Heart left ventricle (tissue), 16 donors: ENCODE measurements around the gene C1QTNF12. TPM values are rescaled to one million over a fixed set of nuclear protein-coding genes. Genes with fewer than 3 reads are reported as not detected.
A peak's percentile ranks its signal among the peaks of the same experiment; 100 is the strongest.

Experiments
- ATAC-seq, 4 donors: fragments of 200-7000 bp; cut with Tn5 transposase; one replicate each; pipeline ENCODE4 v1.9.1; 2020 to 2022; ENCODE audit warnings: moderate library complexity in 4 of 4, mild to moderate bottlenecking in 3 of 4, moderate number of reproducible peaks in 1 of 4
- DNase-seq, 5 donors: peaks; one replicate each; pipeline ENCODE4 v3.0.0-alpha.2; 2020
- H3K27ac ChIP-seq, 12 donors: fragments of 200-600 bp; sonication (generic) in 4 of 12; one replicate each; pipeline versions ENCODE4 v1.5.0 to v1.8.0; 2016 to 2022; ENCODE audit warnings: mild to moderate bottlenecking in 2 of 12
- H3K27me3 ChIP-seq, 9 donors: fragments of 200-600 bp; sonication (generic) in 2 of 9; one replicate each; pipeline versions ENCODE4 v1.5.1 to v1.8.0; 2016 to 2022; ENCODE audit warnings: mild to moderate bottlenecking in 3 of 9
- H3K36me3 ChIP-seq, 9 donors: fragments of 200-600 bp; sonication (generic) in 2 of 9; one replicate each; pipeline versions ENCODE4 v1.5.0 to v1.8.0; 2018 to 2022; ENCODE audit warnings: mild to moderate bottlenecking in 2 of 9
- H3K4me1 ChIP-seq, 12 donors: fragments of 200-600 bp; sonication (generic) in 4 of 12; one replicate each; pipeline versions ENCODE4 v1.5.0 to v1.8.0; 2016 to 2022; ENCODE audit warnings: mild to moderate bottlenecking in 3 of 12
- H3K4me3 ChIP-seq, 12 donors: fragments of 200-600 bp; sonication (generic) in 4 of 12; one replicate each; pipeline versions ENCODE4 v1.5.0 to v1.8.0; 2017 to 2022; ENCODE audit warnings: mild to moderate bottlenecking in 9 of 12, moderate library complexity in 4 of 12
- H3K9me3 ChIP-seq, 12 donors: fragments of 200-600 bp; sonication (generic) in 4 of 12; one replicate each; pipeline versions ENCODE4 v1.5.0 to v1.8.0; 2016 to 2022; ENCODE audit warnings: mild to moderate bottlenecking in 1 of 12
- POLR2A ChIP-seq, 2 donors: fragments of 450-650 bp; IDR thresholded peaks; one replicate each; pipeline ENCODE4 v1.6.1; 2017; ENCODE audit warnings: antibody characterized with exemption in 2 of 2, mild to moderate bottlenecking in 2 of 2, moderate library complexity in 2 of 2
- WGBS, 4 donors: extraction: QIAGEN DNeasy Blood & Tissue Kit in 2 of 4; methylation state at CpG; one replicate each; pipeline versions ENCODE4 v1.1.5 to v1.1.7; 2013 to 2018; 5-methylcytosine and 5-hydroxymethylcytosine counted together
- intact Hi-C, 10 donors: fragments of 100-400 bp; cut with DNase I; formaldehyde crosslinking; loops; one replicate each; pipeline versions ENCODE4 v1.11.1 to v1.14.2; 2022
- polyA plus RNA-seq, 2 donors: library from polyadenylated mRNA; stranded (reverse); fragments of 200-250 nt; gene quantifications; one replicate each; pipeline ENCODE4 v1.2.3, GENCODE V29; 2013
- total RNA-seq, 9 donors: library from RNA; depleted of rRNA in 2 of 9; stranded (reverse); fragments of >200 nt in 2 of 9; fragmentation: NEBNext Ultra II Directional in 3 of 9; extraction: Animal tissue kit (Norgen Biotek cat#: 25700) in 3 of 9; gene quantifications; one replicate each; pipeline versions ENCODE4 v1.1.0 to v1.2.4, GENCODE V29; 2016 to 2023
- TF ChIP-seq, protein P1 (sequence below), 12 donors: fragments of 200-600 bp; sonication (generic) in 4 of 12; IDR thresholded peaks; one replicate each; pipeline versions ENCODE4 v1.5.0 to v1.8.0; 2018 to 2022; ENCODE audit warnings: antibody characterized with exemption in 12 of 12, mild to moderate bottlenecking in 5 of 12
- donor health status: ischemic (EF 13 %, LVEDD 7.1; RV severe dilation, severe dysfunction).
- donor health status: healthy with polysubstance abuse.
- donor health status: DM: no; HTN: yes; CAD: no.
- donor health status: DM: no; HTN: no; CAD: no.
- donor health status: ischemic (EF 25% LVEDD 6.9; RV normal size, moderate dysfunction).
- donor health status: ischemic (EF 25% LVEDD 5.7; RV mildly dilated, moderate dysfunction).
- donor health status: healthy.
- donor health status: DM: yes; HTN: yes; CAD: no.
- donor health status: ischemic (EF 35%, LVEDD 5.7; RV mildly dilated, moderate dysfunction).
- donor health status: nonischemic (EF 11% LVEDD 7.7; RV severe dilation, severe dysfunction).
- donor health status: DM: yes; HTN: yes; CAD: no.
- donor health status: PGD.
- donor health status: ischemic (EF 29% LVEDD 5.4; RV normal size, mild dysfunction).
- donor health status: nonischemic (EF 23%, LVEDD 6.1; RV moderate dilation, normal function).

C1QTNF12 gene
- total and polyA plus RNA-seq, 11 donors = 0.72 to 3.5 (median 0.85) TPM; not detected in 2

- intact Hi-C loops = no loop called here
- Histone ChIP-seq H3K4me1 (peaks cover 0 to 28% (median 14%) of the 10 kb centered on the region in 12 donors), H3K36me3 (peaks cover 0 to 80% (median 68%) of the 10 kb centered on the region in 9 donors), H3K9me3 (no peaks in the 10 kb centered on the region), H3K27ac (no peak overlapping the region), H3K4me3 (no peak overlapping the region), H3K27me3 (no peaks in the 10 kb centered on the region)
- ATAC-seq (no peak), DNase-seq (peak in 1 of 5 donors; percentile 40)
- WGBS, 4 donors = 92 to 95% (median 94%) methylated on average over 17 of the region's 17 CpGs
- no peak for TF ChIP-seq POLR2A (IDR thresholded peaks at IDR 0.05)
- TF ChIP-seq, protein P1, sequence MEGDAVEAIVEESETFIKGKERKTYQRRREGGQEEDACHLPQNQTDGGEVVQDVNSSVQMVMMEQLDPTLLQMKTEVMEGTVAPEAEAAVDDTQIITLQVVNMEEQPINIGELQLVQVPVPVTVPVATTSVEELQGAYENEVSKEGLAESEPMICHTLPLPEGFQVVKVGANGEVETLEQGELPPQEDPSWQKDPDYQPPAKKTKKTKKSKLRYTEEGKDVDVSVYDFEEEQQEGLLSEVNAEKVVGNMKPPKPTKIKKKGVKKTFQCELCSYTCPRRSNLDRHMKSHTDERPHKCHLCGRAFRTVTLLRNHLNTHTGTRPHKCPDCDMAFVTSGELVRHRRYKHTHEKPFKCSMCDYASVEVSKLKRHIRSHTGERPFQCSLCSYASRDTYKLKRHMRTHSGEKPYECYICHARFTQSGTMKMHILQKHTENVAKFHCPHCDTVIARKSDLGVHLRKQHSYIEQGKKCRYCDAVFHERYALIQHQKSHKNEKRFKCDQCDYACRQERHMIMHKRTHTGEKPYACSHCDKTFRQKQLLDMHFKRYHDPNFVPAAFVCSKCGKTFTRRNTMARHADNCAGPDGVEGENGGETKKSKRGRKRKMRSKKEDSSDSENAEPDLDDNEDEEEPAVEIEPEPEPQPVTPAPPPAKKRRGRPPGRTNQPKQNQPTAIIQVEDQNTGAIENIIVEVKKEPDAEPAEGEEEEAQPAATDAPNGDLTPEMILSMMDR (IDR thresholded peaks at IDR 0.05) = no peak
These were observed 15.5 kb upstream of the C1QTNF12 start for GRCh38 chr1:1262071-1262470.

DNA sequence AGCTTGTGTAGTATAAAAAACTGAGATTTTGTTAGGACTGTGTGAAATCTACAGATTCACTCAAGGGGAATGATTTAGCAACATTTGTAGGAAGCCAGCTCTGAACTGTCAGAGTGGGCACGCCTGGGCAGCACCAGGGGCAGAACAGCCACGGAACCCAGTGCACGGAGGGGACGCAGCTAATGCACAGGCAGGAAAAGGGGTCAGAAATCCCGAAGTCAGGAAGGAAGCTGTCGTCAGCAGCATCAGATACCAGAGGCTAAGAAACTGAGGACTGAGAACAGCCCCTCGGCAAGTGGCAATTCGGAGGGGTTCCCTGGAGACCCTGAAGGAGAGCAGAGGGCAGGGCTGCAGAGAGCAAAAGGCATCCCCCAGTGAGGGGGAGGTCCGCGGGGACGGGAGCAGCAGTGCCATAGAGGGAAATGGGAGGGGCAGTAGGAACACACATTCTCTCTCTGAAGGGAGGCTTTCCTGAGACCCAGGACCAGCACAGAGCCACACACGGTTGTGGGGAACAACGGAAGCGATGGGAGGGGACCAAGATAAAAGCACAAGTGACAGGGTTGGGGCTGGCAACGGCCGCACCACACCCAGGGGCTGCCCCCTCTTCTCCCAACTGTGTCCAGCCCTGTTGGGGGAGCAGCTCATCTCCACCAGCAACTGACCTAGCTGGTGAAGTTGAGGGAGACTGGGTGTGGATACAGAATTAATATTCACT, 14.5 kb upstream of the C1QTNF12 start:
- WGBS, 4 donors = 53 to 58% (median 55%) methylated on average over 16 of the region's 16 CpGs
- H3K9me3 ChIP-seq = no peaks in the 10 kb centered on the region
- no peak overlapping the region for H3K4me3 ChIP-seq
- TF ChIP-seq, protein P1 (IDR thresholded peaks at IDR 0.05) = no peak
- no peak for TF ChIP-seq POLR2A (IDR thresholded peaks at IDR 0.05)
- peaks cover 0 to 80% (median 69%) of the 10 kb centered on the region in 9 donors for H3K36me3 ChIP-seq
- DNase-seq = peak in 1 of 5 donors; percentile 52
- peaks cover 0 to 28% (median 14%) of the 10 kb centered on the region in 12 donors for H3K4me1 ChIP-seq
- intact Hi-C loops = no loop called here
- ATAC-seq = peak in 3 of 4 donors; percentile 10 to 56 (median 17)
- H3K27me3 ChIP-seq = no peaks in the 10 kb centered on the region
- H3K27ac ChIP-seq = peak overlapping the region in 3 of 12 donors; percentile 12 to 42 (median 39)

DNA sequence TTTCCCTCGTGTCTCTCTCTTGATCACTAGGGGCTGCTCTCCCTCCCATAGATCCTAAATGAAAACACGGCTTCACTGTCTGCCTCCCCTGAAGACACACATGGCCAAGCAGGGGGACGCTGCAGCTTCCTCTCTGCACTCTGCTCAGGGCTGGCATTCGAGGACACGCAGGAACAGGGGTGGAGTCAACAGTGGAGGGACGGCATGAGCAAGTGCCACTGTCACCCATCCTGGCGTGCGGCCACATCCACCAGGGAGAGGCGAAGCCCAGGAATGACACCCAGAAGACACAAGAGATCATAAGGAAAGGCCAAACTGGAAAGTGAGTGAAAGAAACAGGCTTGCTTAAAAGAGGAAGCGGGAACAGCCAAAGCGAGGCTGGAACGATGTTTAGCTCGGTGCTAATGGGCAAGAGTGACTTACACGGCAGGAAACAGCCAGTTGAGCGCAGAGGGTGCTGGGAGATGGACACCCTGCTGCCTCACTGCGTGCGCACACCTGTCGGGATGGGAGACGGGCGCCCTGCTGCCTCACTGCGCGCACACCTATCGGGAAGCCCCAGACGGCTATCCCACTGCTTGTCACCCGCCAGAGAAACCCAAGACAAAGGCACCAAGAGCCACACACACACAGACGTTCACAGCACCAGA, 13.6 kb upstream of the C1QTNF12 start:
- H3K4me1 ChIP-seq = peaks cover 0 to 28% (median 14%) of the 10 kb centered on the region in 12 donors
- intact Hi-C loops = no loop called here
- WGBS, 4 donors = 73 to 79% (median 77%) methylated on average over 26 of the region's 26 CpGs
- peak overlapping the region in 2 of 12 donors; percentile 39 to 42 for H3K27ac ChIP-seq
- peak in 2 of 5 donors; percentile 54 to 66 for DNase-seq
- no peaks in the 10 kb centered on the region for H3K9me3 ChIP-seq
- H3K4me3 ChIP-seq = no peak overlapping the region
- peak in 3 of 4 donors; percentile 60 to 72 (median 62) for ATAC-seq
- peaks cover 0 to 82% (median 73%) of the 10 kb centered on the region in 9 donors for H3K36me3 ChIP-seq
- TF ChIP-seq POLR2A (IDR thresholded peaks at IDR 0.05) = no peak
- TF ChIP-seq, protein P1 (IDR thresholded peaks at IDR 0.05) = no peak
- H3K27me3 ChIP-seq = no peaks in the 10 kb centered on the region

DNA sequence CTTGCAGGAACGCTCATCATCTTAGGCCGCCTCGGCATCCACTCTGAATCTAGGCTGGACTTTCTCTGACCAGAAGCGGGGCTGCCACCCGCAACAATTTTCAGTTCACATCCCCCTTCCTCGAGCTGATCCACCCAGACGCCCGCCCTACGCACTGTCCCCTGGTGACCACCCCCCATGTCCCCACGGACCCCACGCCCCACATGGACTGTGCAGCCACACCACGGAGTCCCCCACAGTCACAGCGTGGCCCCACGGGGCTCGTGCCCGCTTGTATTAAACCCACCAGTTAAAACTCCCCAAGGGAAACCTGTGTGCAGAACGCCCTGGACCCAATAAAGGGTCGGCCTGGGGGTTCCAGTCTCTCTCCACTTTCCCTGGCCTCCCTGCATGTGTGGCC, 13.0 kb upstream of the C1QTNF12 start:
- H3K4me1 ChIP-seq = peaks cover 0 to 28% (median 14%) of the 10 kb centered on the region in 12 donors
- WGBS, 4 donors = 92 to 94% (median 94%) methylated on average over 12 to 18 of the region's 18 CpGs
- H3K27ac ChIP-seq = no peak overlapping the region
- intact Hi-C loops = no loop called here
- peaks cover 0 to 82% (median 73%) of the 10 kb centered on the region in 9 donors for H3K36me3 ChIP-seq
- ATAC-seq = peak in 1 of 4 donors; percentile 9
- no peak overlapping the region for H3K4me3 ChIP-seq
- TF ChIP-seq POLR2A (IDR thresholded peaks at IDR 0.05) = no peak
- TF ChIP-seq, protein P1 (IDR thresholded peaks at IDR 0.05) = no peak
- H3K27me3 ChIP-seq = no peaks in the 10 kb centered on the region
- no peaks in the 10 kb centered on the region for H3K9me3 ChIP-seq
- peak in 1 of 5 donors; percentile 44 for DNase-seq
